IPS DF 6.9 (cell line): Measurements from ENCODE around the gene WIPF1.

Experiments used
- DNase-seq: peaks from one replicate; pipeline ENCODE4 v3.0.0-alpha.2; 2013; ENCODE audit warnings: low read depth, low spot score
- H3K27ac ChIP-seq: one replicate; pipeline ENCODE4 v1.5.1; 2013; ENCODE audit warnings: low read length, control low read depth
- H3K27me3 ChIP-seq: 2 replicates; pipeline ENCODE4 v1.6.1; 2013; ENCODE audit warnings: mild to moderate bottlenecking, low read length; ENCODE audit not compliant: control insufficient read depth, insufficient read depth
- H3K36me3 ChIP-seq: 2 replicates; pipeline ENCODE4 v1.6.1; 2013; ENCODE audit warnings: low read length; ENCODE audit not compliant: control insufficient read depth, insufficient read depth
- H3K4me1 ChIP-seq: 2 replicates; pipeline ENCODE4 v1.6.1; 2013; ENCODE audit warnings: low read length; ENCODE audit not compliant: control insufficient read depth, insufficient read depth
- H3K4me3 ChIP-seq: 2 replicates; pipeline ENCODE4 v1.5.1; 2013; ENCODE audit warnings: mild to moderate bottlenecking, low read length
- H3K9me3 ChIP-seq: 2 replicates; pipeline ENCODE4 v1.6.1; 2013; ENCODE audit warnings: low read length, inconsistent platforms; ENCODE audit not compliant: control insufficient read depth, insufficient read depth
- WGBS: extraction: QIAGEN DNeasy Blood & Tissue Kit; methylation state at CpG from one replicate; pipeline ENCODE4 v1.1.7; 2013; ENCODE audit warnings: mixed read lengths, missing lambda C conversion rate; ENCODE audit not compliant: insufficient read length, insufficient coverage; 5-methylcytosine and 5-hydroxymethylcytosine counted together

The WIPF1 gene

DNA sequence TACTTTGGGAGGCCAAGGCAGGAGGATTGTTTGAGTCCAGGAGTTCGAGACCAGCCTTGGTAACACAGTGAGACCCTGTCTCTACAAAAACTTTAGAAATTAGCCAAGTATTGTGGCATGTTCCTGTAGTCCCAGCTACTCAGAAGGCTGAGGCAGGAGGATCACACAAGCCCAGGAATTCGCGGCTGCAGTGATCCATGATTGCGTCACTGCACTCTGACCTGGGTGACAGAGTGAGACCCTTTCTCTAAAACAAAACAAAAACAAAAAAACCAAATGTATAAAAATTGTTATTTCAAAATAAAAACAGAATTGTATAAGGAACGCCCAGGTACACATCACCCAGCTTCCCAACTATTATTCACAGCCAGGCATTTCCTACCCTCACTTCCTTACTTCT lies 56.7 kb downstream of the WIPF1 start:
- Histone ChIP-seq H3K4me1 (no peaks in the 10 kb centered on the region), H3K36me3 (no peaks in the 10 kb centered on the region), H3K27ac (no peak overlapping the region), H3K9me3 (no peaks in the 10 kb centered on the region), H3K4me3 (no peak overlapping the region), H3K27me3 (no peaks in the 10 kb centered on the region)
- no peak for DNase-seq
- no CpG with 5 or more reads among the region's 5 CpGs for WGBS

DNA sequence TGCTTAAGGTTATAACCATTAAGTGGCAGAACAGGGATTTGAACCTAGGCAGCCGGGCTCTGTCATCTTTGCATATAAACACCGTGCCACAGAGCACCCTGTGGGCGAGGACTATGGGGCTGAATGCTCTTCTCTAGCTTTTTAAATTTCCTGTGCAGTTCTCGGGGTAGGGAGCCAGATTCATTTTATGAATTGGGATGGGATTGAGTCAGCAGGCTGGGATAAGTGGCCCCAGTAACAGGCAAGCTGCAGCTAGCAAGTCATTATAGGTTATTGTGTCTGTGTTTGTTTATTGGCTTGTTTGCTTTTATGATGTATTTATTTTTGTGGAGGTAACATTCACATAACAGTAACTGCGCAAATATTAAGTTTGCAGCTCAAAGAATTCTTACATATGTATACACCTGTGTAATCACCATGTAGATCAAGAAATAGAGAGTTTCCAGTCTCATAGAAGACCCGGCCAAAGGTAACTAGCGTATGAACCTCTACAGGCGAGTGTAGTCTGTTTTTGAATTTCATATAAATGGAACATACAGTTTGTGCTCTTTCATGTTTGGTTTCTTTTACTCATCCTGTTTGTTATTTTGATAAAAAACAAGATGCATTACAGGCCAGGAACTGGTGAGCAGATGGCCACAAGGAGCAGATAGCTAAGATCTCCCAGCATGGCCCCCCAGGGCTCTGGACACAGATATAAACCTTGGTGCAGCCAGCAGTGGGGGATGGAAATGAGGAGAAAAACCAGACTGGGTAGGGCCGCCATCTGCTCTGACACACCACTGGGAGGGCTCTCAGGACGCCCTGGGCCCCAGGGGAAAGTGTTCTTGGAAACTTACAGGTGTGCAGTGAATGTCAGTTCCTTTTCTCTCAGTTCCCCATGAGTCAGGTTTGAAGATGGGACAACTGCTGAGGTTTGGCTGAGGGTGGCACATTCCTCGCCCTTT lies 61.6 kb downstream of the WIPF1 start:
- Histone ChIP-seq H3K27me3 (no peaks in the 10 kb centered on the region), H3K4me1 (no peaks in the 10 kb centered on the region), H3K36me3 (no peaks in the 10 kb centered on the region), H3K27ac (no peak overlapping the region), H3K4me3 (no peak overlapping the region), H3K9me3 (no peaks in the 10 kb centered on the region)
- no peak for DNase-seq
- WGBS = no CpG with 5 or more reads among the region's 11 CpGs

DNA sequence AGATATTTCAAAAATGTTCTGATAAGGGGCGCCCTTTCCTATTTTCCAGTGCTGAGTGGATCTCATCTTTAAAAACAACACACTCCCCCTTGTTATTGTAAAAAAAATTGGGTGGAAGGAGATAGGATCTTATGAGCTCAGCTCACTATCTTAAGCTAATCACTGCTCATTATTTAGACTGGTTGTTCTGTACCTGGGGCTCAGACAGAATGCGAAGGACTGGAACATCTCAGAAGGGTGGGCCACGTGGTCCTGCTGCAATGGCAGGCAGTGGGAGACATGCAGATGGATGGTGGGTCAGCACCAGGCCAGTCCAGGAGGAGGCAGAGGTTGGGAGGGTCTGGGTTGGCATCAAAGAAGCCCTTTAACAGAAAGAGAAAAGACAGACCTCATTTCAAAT lies 62.5 kb downstream of the WIPF1 start:
- no peaks in the 10 kb centered on the region for H3K4me1 ChIP-seq
- no peaks in the 10 kb centered on the region for H3K9me3 ChIP-seq
- no peak overlapping the region for H3K4me3 ChIP-seq
- no CpG with 5 or more reads among the region's 3 CpGs for WGBS
- no peaks in the 10 kb centered on the region for H3K27me3 ChIP-seq
- DNase-seq = no peak
- H3K36me3 ChIP-seq = no peaks in the 10 kb centered on the region
- no peak overlapping the region for H3K27ac ChIP-seq

DNA sequence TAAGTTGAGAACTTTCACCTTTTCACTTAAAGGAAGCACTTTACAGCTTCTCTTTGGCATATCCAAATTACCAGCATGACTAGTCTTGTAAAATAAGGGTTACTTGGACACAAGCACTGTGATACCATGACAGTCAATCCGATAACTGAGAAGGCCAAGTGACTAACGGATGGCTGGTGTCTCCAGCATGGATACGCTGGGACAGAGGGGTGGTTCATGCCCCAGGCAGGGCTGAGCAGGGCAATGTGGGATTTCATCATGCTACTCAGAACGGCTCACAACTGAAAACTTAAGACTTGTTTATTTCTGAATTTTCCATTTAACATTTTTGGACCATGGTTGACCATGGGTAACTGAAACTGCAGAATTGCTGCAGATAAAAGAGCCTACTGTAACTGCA lies 67.7 kb downstream of the WIPF1 start:
- no peaks in the 10 kb centered on the region for H3K27me3 ChIP-seq
- H3K4me3 ChIP-seq = no peak overlapping the region
- no CpG with 5 or more reads among the region's 4 CpGs for WGBS
- H3K36me3 ChIP-seq = no peaks in the 10 kb centered on the region
- H3K9me3 ChIP-seq = no peaks in the 10 kb centered on the region
- no peak for DNase-seq
- no peaks in the 10 kb centered on the region for H3K4me1 ChIP-seq
- H3K27ac ChIP-seq = no peak overlapping the region

DNA sequence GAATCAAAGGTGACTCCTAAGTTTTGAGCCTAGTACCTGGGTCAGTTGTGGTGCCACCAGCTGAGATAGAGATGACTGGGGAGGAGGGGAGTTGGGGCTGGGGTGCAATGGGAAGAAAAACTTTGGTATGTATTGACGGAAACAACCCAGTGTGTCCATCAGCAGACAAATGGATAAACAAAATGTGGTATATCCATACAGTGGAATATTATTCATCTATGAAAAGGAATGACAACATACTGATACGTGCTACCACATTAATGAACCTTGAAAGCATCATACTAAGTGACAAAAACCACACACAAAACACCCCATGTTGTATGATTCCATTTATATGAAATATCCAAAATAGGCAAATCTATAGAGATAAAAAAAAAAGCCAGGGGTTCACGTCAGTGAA lies 69.6 kb downstream of the WIPF1 start:
- Histone ChIP-seq H3K36me3 (no peaks in the 10 kb centered on the region), H3K9me3 (no peaks in the 10 kb centered on the region), H3K27ac (no peak overlapping the region), H3K4me1 (no peaks in the 10 kb centered on the region), H3K4me3 (no peak overlapping the region), H3K27me3 (no peaks in the 10 kb centered on the region)
- no peak for DNase-seq
- WGBS = no CpG with 5 or more reads among the region's 3 CpGs

DNA sequence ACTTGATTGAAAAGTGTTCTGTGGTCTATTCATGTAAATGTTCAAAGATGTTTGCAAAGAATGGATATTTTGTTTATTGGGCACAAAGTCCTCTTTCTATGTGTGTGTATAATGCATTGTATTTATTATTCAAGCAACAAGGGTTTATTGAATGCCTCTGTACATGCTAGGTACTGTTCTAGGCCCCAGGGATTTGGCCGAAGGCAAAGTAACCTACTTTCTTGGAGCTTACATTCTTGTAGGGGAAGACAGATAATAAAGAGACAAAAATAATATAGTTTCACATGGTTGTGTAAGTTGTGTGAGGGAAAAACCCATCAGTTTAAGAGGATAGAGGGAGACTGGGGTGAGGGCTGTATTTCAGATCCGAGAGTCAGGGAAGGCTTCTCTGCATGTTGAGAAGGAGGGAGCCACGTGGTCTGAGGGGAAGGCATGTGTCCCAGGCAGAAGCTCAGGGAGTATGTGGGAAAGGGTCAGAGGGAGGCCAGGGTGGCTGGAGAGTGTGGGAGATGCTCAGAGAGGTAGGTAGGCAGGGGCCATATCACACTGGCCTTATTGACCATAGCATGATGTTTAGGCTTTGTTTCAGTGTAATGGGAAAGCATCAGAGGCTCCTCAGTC lies 70.4 kb downstream of the WIPF1 start:
- Histone ChIP-seq H3K9me3 (no peaks in the 10 kb centered on the region), H3K4me3 (no peak overlapping the region), H3K4me1 (no peaks in the 10 kb centered on the region), H3K27me3 (no peaks in the 10 kb centered on the region), H3K36me3 (no peaks in the 10 kb centered on the region), H3K27ac (no peak overlapping the region)
- no peak for DNase-seq
- WGBS = no CpG with 5 or more reads among the region's 3 CpGs

DNA sequence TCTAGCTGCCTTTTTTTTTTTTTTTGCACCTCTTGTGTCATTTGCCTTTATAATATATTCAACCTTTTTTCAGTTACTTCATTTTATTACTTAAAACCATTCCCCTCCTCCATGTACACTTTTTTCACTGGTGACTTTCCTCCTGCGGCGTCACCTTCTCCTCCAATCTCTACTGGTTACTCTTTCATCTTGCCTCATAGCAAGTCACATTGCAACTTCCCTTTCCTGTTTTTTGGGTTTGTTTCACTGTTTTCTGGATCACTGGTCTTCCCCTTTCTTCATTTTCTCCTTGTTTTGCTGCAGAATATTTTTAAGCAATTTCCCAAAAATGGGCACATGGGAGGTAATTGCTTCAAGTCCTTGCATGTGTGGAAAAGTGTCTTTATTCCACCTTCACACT lies 73.1 kb downstream of the WIPF1 start:
- DNase-seq = no peak
- no peaks in the 10 kb centered on the region for H3K36me3 ChIP-seq
- no peaks in the 10 kb centered on the region for H3K9me3 ChIP-seq
- H3K4me3 ChIP-seq = no peak overlapping the region
- H3K4me1 ChIP-seq = no peaks in the 10 kb centered on the region
- H3K27me3 ChIP-seq = no peaks in the 10 kb centered on the region
- no CpG with 5 or more reads among the region's 2 CpGs for WGBS
- H3K27ac ChIP-seq = no peak overlapping the region

DNA sequence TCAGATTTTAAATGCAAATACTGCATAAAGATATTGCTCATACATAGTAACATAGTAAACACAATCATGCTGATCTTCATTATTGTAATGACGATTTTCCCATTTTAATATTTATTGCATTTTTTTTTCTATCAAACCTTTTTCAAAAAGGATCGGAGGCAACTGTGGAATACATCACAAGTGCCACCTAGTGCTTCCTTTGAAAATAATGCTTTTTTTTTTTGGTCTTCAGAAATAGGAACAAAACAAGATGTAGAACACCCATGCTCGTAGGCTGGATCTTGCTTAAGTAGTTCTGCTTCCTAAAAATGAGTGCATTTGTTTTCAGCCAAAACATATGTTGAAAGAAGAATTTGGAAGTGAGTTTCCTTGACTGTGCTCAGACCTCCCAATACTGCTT lies 75.1 kb downstream of the WIPF1 start:
- WGBS = no CpG with 5 or more reads among the region's 3 CpGs
- no peaks in the 10 kb centered on the region for H3K36me3 ChIP-seq
- no peak overlapping the region for H3K27ac ChIP-seq
- H3K9me3 ChIP-seq = no peaks in the 10 kb centered on the region
- H3K4me1 ChIP-seq = no peaks in the 10 kb centered on the region
- H3K4me3 ChIP-seq = no peak overlapping the region
- no peaks in the 10 kb centered on the region for H3K27me3 ChIP-seq
- no peak for DNase-seq

DNA sequence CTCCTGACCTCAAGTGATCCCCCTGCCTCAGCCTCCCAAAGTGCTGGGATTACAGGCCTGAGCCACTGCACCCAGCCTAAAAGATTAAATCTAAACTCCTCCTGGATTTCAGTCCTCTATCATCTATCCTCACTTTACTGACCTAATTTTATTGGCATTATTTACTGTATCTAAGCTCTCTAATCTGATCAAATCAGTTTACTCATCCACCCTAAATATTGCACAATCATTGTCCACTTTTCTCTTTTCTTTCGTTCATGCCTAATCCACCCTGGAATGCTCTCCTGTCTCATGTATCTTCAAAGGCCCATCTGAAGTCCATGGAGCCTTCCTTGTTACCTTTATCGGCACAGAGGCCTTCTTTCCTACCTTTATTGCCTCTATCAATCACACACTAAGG lies 79.2 kb downstream of the WIPF1 start:
- Histone ChIP-seq H3K36me3 (no peaks in the 10 kb centered on the region), H3K4me3 (no peak overlapping the region), H3K27me3 (no peaks in the 10 kb centered on the region), H3K9me3 (no peaks in the 10 kb centered on the region), H3K27ac (no peak overlapping the region), H3K4me1 (no peaks in the 10 kb centered on the region)
- no CpG with 5 or more reads among the region's 2 CpGs for WGBS
- DNase-seq = no peak

DNA sequence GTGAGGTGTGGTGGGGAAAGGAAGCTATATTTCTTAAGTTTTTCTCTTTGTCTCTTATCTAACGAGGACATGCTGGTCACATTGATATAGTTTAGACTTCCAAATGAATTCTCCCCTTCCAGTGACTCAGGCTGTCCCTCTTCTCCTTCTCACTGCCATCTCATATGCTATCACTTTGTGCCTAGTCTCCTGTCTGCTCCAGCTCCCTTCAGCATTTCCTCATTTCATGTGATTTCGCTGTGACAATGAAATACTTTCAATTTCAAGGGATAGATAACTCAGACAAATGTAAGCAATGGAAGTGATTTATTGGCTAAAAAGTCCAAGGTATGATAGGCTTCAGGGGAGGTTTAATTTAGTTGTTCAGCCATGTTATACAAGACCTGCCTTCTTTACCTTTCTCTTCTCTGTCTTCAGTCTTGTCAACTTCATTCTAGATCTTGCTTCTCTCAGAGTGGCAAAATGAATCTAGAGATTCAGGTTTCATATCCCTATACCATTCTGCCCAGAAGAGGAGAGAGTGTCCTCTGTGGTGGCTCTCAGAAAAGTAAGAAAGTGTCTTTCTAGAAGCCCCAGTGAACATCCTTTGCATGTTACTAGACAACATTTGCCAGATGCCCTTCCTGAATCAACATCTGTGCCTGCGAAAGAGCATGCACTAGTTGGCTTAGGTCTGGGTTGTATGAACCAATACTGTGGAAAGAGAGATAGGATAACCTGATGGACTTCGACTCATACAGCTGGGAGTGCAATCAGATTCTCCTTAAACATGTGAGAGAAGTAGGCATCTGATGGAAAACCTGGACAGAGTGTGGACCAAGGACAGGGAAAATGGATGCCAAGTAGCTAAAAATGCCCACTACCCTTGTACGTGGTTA lies 80.9 kb downstream of the WIPF1 start:
- Histone ChIP-seq H3K4me3 (no peak overlapping the region), H3K27ac (no peak overlapping the region), H3K27me3 (no peaks in the 10 kb centered on the region), H3K9me3 (no peaks in the 10 kb centered on the region), H3K36me3 (no peaks in the 10 kb centered on the region), H3K4me1 (no peaks in the 10 kb centered on the region)
- DNase-seq = no peak
- no CpG with 5 or more reads among the region's 5 CpGs for WGBS
